HG02943 (cell line): ENCODE measurements around the gene AOPEP.

Experiments used
- ATAC-seq: cut with Tn5 transposase; IDR thresholded peaks from one replicate; pipeline ENCODE4 v1.9.1; 2021; ENCODE audit warnings: mild to moderate bottlenecking, low read depth, moderate library complexity; ENCODE audit not compliant: unreplicated experiment

Gene AOPEP

GRCh38 chr9:94757158-94757557 is 30.7 kb downstream of the AOPEP start:
- no peak for ATAC-seq

DNA sequence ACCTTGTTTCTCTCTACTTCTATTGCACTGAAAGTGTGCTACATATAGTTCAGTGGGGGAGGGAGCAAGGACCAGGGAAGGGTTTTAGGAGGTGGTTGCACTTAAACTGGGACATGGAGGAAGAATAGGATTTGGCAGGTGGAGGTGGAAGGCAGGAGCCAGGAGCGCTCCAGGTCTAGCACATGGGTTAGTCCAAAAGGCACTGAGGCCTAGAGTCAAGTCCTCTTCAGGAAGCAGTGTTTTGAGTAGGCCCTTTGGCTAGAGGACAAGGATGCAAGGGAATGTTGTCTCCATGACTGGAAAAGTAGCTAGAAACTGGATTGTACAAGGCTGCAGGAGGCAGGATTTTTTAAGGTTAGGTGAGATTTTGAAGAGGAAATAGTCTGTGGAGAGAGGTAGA is 31.5 kb downstream of the AOPEP start:
- ATAC-seq: no peak

DNA sequence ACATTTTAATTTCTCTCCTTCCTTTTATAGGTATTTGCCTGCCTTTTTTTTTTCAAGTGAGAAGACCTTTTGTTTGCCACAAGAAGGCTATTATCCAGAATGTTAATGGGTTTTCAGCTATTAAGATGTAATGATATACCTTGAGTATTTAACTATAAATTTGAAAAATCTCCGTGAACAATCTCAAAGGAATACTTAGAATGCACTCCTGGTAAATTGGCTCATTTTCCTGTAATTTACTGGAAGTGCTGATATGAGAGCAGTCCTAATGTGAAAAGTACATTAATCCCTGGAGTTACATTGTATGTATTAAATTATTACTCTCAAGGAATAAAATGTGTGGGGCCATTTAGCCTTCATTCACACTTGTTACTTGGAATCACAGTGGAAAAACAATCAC is 32.4 kb downstream of the AOPEP start:
- no peak for ATAC-seq

- no peak for ATAC-seq
These were observed 33.5 kb downstream of the AOPEP start for GRCh38 chr9:94760010-94760409.

DNA sequence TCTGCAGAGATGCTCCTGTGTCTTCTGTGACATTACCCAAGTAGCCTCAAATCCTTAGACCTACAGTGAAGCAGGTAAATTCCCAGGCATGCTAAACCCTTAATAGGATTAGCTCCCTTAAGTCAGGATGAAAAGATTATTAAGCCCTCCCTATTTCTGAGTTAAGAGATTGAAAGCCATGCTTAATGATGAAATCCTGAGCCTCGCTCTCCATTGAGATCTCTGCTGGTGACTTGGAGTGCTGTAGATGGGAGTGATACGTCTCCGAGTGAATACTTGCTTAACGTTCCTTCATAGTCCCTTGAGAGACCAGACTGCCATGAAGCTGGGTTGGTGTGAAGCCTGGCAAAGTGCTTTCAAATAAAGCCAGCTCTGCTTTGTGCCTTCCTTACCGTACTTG is 34.2 kb downstream of the AOPEP start:
- no peak for ATAC-seq

GRCh38 chr9:94761481-94761880 is 35.0 kb downstream of the AOPEP start:
- no peak for ATAC-seq

GRCh38 chr9:94767331-94768072 is 41.0 kb downstream of the AOPEP start:
- no peak for ATAC-seq

DNA sequence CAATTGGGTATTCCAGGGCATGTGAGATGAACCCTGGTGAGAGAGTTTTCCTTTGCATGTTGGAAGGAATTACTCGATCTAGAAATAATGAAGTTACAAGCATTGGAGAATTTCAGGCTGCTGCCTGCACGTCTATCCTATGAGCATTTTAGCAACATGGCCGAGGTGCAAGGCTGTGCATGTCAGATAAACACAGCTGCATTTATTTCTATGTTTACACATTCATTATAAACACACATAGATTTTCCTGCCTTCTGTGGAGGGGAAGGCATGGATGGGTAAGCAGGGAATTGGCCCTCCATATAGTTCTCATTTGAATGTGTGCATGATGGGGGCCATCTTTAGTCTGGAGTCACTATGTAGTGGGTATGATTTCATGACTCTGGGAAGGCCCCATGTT is 42.3 kb downstream of the AOPEP start:
- ATAC-seq: no peak

- no peak for ATAC-seq
These were observed 43.8 kb downstream of the AOPEP start for GRCh38 chr9:94770334-94770733.

DNA sequence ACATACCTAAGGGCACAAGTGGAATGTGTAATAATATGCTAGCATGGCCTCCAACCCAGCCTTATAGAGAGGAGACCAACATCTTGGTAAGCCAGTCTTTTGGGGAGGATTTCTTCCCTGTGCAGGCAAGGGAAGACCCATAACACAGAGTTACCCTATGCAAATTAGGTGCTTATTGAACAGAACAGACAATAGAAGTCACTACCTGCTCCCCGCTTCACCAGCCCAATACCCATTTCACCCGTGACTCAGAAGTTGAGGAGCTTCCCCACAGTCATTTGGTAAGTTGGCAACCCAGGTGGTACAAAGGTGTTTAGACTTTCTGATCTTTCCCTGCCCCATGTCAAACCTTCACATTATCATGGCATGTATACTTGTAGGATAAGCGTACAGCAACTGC is 44.6 kb downstream of the AOPEP start:
- ATAC-seq: no peak

GRCh38 chr9:94772144-94772543 is 45.6 kb downstream of the AOPEP start:
- no peak for ATAC-seq

GRCh38 chr9:94772639-94773303 is 46.3 kb downstream of the AOPEP start:
- ATAC-seq: no peak

DNA sequence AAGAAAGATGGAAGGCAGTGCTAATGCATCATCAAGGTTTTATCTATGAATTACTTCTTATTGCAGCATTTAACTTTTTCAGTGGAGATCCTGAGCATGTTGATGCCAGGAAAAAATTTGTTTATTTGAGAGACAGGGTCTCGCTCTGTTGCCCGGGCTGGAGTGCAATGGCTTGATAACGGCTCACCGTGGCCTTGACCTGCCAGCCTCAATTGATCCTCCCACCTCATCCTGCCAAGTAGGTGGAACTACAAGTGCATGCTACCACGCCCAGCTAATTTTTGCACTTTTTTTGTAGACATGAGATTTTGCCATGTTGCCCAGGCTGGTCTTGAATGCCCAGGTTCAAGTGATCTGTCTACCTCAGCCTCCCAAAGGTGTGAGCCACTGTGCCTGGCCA is 47.2 kb downstream of the AOPEP start:
- ATAC-seq: no peak

GRCh38 chr9:94778013-94778412 is 51.5 kb downstream of the AOPEP start:
- ATAC-seq: no peak

- ATAC-seq: no peak
These were observed 52.5 kb downstream of the AOPEP start for GRCh38 chr9:94779031-94779430.

GRCh38 chr9:94779693-94780290 is 53.3 kb downstream of the AOPEP start:
- ATAC-seq: no peak

DNA sequence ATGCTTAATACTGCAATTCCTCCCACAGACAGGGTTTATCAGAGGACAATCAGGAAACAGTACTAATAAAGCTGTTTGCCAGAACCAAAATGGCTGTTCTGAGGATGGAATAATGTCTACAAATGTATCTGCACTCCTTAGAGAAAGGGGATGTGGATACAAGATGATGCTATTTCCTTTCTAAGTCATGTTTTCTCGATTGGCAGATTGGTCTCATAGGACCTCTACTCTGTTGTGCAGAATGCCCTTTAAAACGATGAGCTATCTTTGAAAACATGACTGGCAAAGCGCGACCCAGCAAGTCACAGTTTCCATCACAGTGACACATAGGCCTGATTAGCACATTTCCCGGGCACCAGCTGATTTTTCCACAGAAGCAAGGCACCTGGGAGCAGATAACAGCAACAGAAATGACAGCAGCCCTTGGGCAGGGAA is 54.0 kb downstream of the AOPEP start:
- ATAC-seq: no peak

GRCh38 chr9:94782355-94783101 is 56.0 kb downstream of the AOPEP start:
- ATAC-seq: no peak

- no peak for ATAC-seq
These were observed 56.7 kb downstream of the AOPEP start for GRCh38 chr9:94783102-94783682.

GRCh38 chr9:94783928-94784327 is 57.4 kb downstream of the AOPEP start:
- no peak for ATAC-seq
